HG03039 (cell line): ENCODE data around the gene SPTA1.
"Not testable (repeated sequence)": the region's sequence is repeated elsewhere in the genome, so short reads cannot be mapped to it uniquely, and the experiment has no call there.

Experiments used
- ATAC-seq: cut with Tn5 transposase; IDR thresholded peaks from one replicate; pipeline ENCODE4 v1.9.1; 2021; ENCODE audit warnings: mild to moderate bottlenecking, moderate library complexity; ENCODE audit not compliant: unreplicated experiment

Gene SPTA1

GRCh38 chr1:158686111-158687009, at the start of gene SPTA1:
SPTA1 (minus strand) TSS chr1:158686715; CDS start chr1:158686517, 198 bp downstream.
- ATAC-seq = no peak

GRCh38 chr1:158735848-158736247, 49.3 kb upstream of the SPTA1 start:
- no peak for ATAC-seq

- no peak for ATAC-seq
These were observed 46.0 kb upstream of the SPTA1 start for GRCh38 chr1:158732524-158732923.

GRCh38 chr1:158731707-158732106, 45.2 kb upstream of the SPTA1 start:
- ATAC-seq = no peak

- no peak for ATAC-seq
These were observed 43.9 kb upstream of the SPTA1 start for GRCh38 chr1:158730453-158730852.

- no peak for ATAC-seq
These were observed 42.2 kb upstream of the SPTA1 start for GRCh38 chr1:158728510-158729225.

GRCh38 chr1:158724442-158724841, 37.9 kb upstream of the SPTA1 start:
- ATAC-seq = no peak

- no peak for ATAC-seq
These were observed 34.1 kb upstream of the SPTA1 start, which contains the start of gene OR6K3 for GRCh38 chr1:158720620-158721019. OR6K3 (minus strand) TSS chr1:158720720; CDS start chr1:158718115, 2,605 bp downstream.

GRCh38 chr1:158719664-158720063, 33.1 kb upstream of the SPTA1 start:
- no peak for ATAC-seq

GRCh38 chr1:158717344-158717743, 30.8 kb upstream of the SPTA1 start:
- ATAC-seq = no peak

GRCh38 chr1:158716335-158716734, 29.8 kb upstream of the SPTA1 start:
- no peak for ATAC-seq

- no peak for ATAC-seq
These were observed 28.2 kb upstream of the SPTA1 start for GRCh38 chr1:158714754-158715153.

GRCh38 chr1:158711098-158711497, 24.6 kb upstream of the SPTA1 start:
- ATAC-seq = no peak

- no peak for ATAC-seq
These were observed 19.6 kb upstream of the SPTA1 start for GRCh38 chr1:158706096-158706495.

- no peak for ATAC-seq
These were observed 14.0 kb upstream of the SPTA1 start, which contains the start of gene OR6K2 for GRCh38 chr1:158700552-158700951. OR6K2 (minus strand) TSS chr1:158700652; CDS start chr1:158700652, 0 bp downstream.

GRCh38 chr1:158694596-158694995, 8.1 kb upstream of the SPTA1 start:
- no peak for ATAC-seq

GRCh38 chr1:158692356-158692755, 5.8 kb upstream of the SPTA1 start:
- ATAC-seq = no peak

- no peak for ATAC-seq
These were observed 5.4 kb upstream of the SPTA1 start for GRCh38 chr1:158691907-158692306.

- not testable (repeated sequence) for ATAC-seq
These were observed 4.6 kb upstream of the SPTA1 start for GRCh38 chr1:158691149-158691548.

- no peak for ATAC-seq
These were observed 3.4 kb upstream of the SPTA1 start for GRCh38 chr1:158689875-158690274.

- ATAC-seq = no peak
These were observed 2.6 kb upstream of the SPTA1 start for GRCh38 chr1:158689110-158689509.

GRCh38 chr1:158688343-158688742, 1.8 kb upstream of the SPTA1 start:
- not testable (repeated sequence) for ATAC-seq
